ENCODE measurements around the gene RNF168. TPM values are rescaled to one million over a fixed set of nuclear protein-coding genes. Genes with fewer than 3 reads are reported as not detected.
"Not testable (repeated sequence)": the region's sequence is repeated elsewhere in the genome, so short reads cannot be mapped to it uniquely, and the experiment has no call there.

The RNF168 gene
- total RNA-seq, 2 donors from 2014 or later: 37.3 to 48.4 TPM

DNA sequence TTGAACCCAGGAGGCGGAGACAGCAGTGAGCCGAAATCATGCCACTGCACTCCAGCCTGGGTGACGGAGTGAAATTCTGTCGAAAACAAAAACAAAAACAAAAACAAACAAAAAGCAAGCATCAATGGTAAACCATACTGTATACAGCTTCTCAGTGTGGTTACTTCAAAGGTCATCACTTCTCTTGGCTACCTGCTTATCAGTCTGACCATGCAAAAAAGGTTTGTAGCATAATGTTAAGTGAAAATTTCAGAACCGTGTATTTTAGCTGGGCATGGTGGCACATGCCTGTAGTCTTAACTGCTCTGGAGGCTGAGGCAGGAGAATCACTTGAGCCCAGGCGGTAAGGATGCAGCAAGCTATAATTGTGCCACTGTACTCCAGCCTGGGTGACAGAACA, 75.5 kb downstream of the RNF168 start:
- TF ChIP-seq, protein P1, sequence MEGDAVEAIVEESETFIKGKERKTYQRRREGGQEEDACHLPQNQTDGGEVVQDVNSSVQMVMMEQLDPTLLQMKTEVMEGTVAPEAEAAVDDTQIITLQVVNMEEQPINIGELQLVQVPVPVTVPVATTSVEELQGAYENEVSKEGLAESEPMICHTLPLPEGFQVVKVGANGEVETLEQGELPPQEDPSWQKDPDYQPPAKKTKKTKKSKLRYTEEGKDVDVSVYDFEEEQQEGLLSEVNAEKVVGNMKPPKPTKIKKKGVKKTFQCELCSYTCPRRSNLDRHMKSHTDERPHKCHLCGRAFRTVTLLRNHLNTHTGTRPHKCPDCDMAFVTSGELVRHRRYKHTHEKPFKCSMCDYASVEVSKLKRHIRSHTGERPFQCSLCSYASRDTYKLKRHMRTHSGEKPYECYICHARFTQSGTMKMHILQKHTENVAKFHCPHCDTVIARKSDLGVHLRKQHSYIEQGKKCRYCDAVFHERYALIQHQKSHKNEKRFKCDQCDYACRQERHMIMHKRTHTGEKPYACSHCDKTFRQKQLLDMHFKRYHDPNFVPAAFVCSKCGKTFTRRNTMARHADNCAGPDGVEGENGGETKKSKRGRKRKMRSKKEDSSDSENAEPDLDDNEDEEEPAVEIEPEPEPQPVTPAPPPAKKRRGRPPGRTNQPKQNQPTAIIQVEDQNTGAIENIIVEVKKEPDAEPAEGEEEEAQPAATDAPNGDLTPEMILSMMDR (conservative IDR thresholded peaks at IDR 0.05): no peak
- no peak for DNase-seq
- Histone ChIP-seq H3K9me3 (ENCODE audit: control insufficient read depth, low read length) (no peaks in the 10 kb centered on the region), H3K9ac (ENCODE audit: extremely low read depth, low read length, poor library complexity, severe bottlenecking) (no peak overlapping the region), H3K4me3 (ENCODE audit: low read length) (no peak overlapping the region), H3K36me3 (ENCODE audit: control insufficient read depth, insufficient read depth, low read length) (peaks cover 15% of the 10 kb centered on the region), H3K27me3 (ENCODE audit: control insufficient read depth, insufficient read depth, low read length, poor library complexity, severe bottlenecking) (no peaks in the 10 kb centered on the region), H3K27ac (ENCODE audit: low read depth, low read length) (no peak overlapping the region), H3K4me1 (ENCODE audit: control insufficient read depth, insufficient read depth, low read length) (peaks cover 5% of the 10 kb centered on the region)
- H3K4me1 Mint-ChIP-seq: peaks cover 11% of the 10 kb centered on the region
- no peak overlapping the region for H3K27ac Mint-ChIP-seq
- no peak overlapping the region for H3K4me3 Mint-ChIP-seq
- H3K36me3 Mint-ChIP-seq (ENCODE audit: low read depth): peaks cover 23% of the 10 kb centered on the region
- WGBS, 2 experiments (ENCODE audit: insufficient coverage in 1 of 2, insufficient read length in 1 of 2): 83 to 97% methylated on average over 6 of the region's 6 CpGs
- no peaks in the 10 kb centered on the region for H3K27me3 Mint-ChIP-seq (ENCODE audit: insufficient read depth)
- no peaks in the 10 kb centered on the region for H3K9me3 Mint-ChIP-seq

DNA sequence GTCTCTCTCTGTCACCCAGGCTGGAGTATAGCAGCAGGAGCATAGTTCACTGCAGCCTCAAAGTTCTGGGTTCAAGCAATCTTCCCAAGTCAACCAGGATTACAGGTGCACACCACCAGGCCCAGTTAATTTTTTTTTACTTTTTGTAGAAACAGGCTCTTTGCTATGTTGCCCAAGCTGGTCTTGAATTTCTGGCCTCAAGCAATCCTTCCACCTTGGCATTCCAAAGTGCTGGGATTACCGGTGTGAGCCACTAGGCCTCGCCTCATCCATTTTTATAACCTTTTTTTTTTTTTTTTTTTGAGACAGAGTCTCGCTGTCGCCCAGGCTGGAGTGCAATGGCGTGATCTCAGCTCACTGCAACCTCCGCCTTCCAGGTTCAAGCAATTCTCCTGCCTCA, 79.1 kb downstream of the RNF168 start:
- not testable (repeated sequence) for DNase-seq; H3K9ac ChIP-seq (ENCODE audit: extremely low read depth, low read length, poor library complexity, severe bottlenecking); H3K9me3 Mint-ChIP-seq; H3K4me1 ChIP-seq (ENCODE audit: control insufficient read depth, insufficient read depth, low read length); H3K9me3 ChIP-seq (ENCODE audit: control insufficient read depth, low read length); H3K27me3 Mint-ChIP-seq (ENCODE audit: insufficient read depth); H3K27me3 ChIP-seq (ENCODE audit: control insufficient read depth, insufficient read depth, low read length, poor library complexity, severe bottlenecking); H3K4me3 Mint-ChIP-seq; H3K4me3 ChIP-seq (ENCODE audit: low read length); H3K27ac ChIP-seq (ENCODE audit: low read depth, low read length); H3K27ac Mint-ChIP-seq
- H3K4me1 Mint-ChIP-seq: peaks cover 15% of the 10 kb centered on the region
- whole genome bisulfite sequencing, 2 experiments (ENCODE audit: insufficient coverage in 1 of 2, insufficient read length in 1 of 2): 91 to 95% methylated on average over 6 of the region's 6 CpGs
- H3K36me3 Mint-ChIP-seq (ENCODE audit: low read depth): peaks cover 20% of the 10 kb centered on the region
- peaks cover 15% of the 10 kb centered on the region for H3K36me3 ChIP-seq (ENCODE audit: control insufficient read depth, insufficient read depth, low read length)

DNA sequence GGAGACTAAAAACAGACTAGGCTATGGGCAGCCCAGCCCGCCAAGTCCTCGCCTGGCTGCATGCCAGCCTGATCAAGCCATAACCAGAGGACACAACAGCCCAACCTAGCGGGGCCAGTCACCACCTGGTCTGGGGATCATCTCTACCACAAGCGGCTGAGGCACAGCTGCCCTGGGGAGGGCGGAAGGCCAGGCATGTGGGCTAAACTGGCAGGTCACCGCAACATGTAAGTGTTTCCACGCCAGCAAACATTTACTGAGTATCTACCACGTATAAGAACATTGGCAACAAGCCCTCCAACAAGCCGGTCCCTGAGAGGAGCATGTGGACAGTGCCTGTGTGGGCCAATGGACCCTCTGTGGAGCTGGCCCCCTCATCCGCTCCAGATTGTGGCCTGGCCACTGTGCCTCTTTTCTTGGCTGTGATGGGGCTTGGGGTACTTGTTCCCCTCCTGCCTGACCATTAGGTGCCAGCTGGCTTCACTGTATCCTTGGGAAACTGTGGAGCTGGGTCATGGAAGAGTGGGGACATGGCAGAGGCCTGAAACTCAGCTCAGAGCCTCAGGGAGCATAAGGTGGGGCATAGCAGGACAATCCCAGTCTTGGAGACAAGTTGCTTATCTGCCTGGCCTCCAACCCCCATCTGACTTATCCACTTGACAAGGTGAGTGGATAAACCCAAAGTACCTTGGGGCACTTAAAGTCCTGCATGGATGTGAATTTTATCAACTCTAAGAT, 80.4 kb downstream of the RNF168 start:
- Histone ChIP-seq H3K27ac (ENCODE audit: low read depth, low read length) (no peak overlapping the region), H3K27me3 (ENCODE audit: control insufficient read depth, insufficient read depth, low read length, poor library complexity, severe bottlenecking) (no peaks in the 10 kb centered on the region), H3K9me3 (ENCODE audit: control insufficient read depth, low read length) (no peaks in the 10 kb centered on the region), H3K4me3 (ENCODE audit: low read length) (no peak overlapping the region), H3K36me3 (ENCODE audit: control insufficient read depth, insufficient read depth, low read length) (peaks cover 14% of the 10 kb centered on the region), H3K4me1 (ENCODE audit: control insufficient read depth, insufficient read depth, low read length) (peaks cover 6% of the 10 kb centered on the region), H3K9ac (ENCODE audit: extremely low read depth, low read length, poor library complexity, severe bottlenecking) (no peak overlapping the region)
- Mint-ChIP-seq H3K27me3 (ENCODE audit: insufficient read depth) (no peaks in the 10 kb centered on the region), H3K27ac (peak overlapping the region; percentile 63), H3K4me1 (peaks cover 15% of the 10 kb centered on the region), H3K36me3 (ENCODE audit: low read depth) (peaks cover 20% of the 10 kb centered on the region), H3K4me3 (no peak overlapping the region), H3K9me3 (no peaks in the 10 kb centered on the region)
- peak; percentile 47 for DNase-seq
- TF ChIP-seq, protein P1 (conservative IDR thresholded peaks at IDR 0.05): no peak
- WGBS, 2 experiments (ENCODE audit: insufficient coverage in 1 of 2, insufficient read length in 1 of 2): 95 to 96% methylated on average over 9 to 10 of the region's 10 CpGs

DNA sequence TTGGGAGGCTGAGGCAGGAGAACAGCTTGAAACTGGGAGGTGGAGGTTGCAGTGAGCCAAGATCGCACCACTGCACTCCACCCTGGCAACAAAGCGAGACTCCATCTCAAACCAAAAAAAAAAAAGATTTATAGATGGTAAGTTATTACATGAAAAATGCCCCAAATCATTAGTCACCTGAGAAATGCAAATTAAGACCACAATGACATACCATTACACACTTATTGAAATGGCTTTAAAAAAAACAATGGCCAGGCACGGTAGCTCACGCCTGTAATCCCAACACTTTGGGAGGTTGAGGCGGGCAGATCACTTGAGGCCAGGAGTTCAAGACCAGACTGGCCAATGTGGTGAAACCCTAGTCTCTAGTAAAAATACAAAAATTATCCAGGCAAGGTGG, 81.9 kb downstream of the RNF168 start:
- not testable (repeated sequence) for H3K9me3 Mint-ChIP-seq; H3K9ac ChIP-seq (ENCODE audit: extremely low read depth, low read length, poor library complexity, severe bottlenecking); H3K4me3 Mint-ChIP-seq; H3K36me3 ChIP-seq (ENCODE audit: control insufficient read depth, insufficient read depth, low read length); DNase-seq; H3K27me3 ChIP-seq (ENCODE audit: control insufficient read depth, insufficient read depth, low read length, poor library complexity, severe bottlenecking); H3K4me1 ChIP-seq (ENCODE audit: control insufficient read depth, insufficient read depth, low read length); H3K27me3 Mint-ChIP-seq (ENCODE audit: insufficient read depth); H3K9me3 ChIP-seq (ENCODE audit: control insufficient read depth, low read length); H3K4me3 ChIP-seq (ENCODE audit: low read length); H3K27ac Mint-ChIP-seq; H3K27ac ChIP-seq (ENCODE audit: low read depth, low read length)
- WGBS, 2 experiments (ENCODE audit: insufficient coverage in 1 of 2, insufficient read length in 1 of 2): 90 to 97% methylated on average over 3 of the region's 5 CpGs
- Mint-ChIP-seq H3K36me3 (ENCODE audit: low read depth) (peaks cover 13% of the 10 kb centered on the region), H3K4me1 (peaks cover 15% of the 10 kb centered on the region)
